A549 (cell line): ENCODE results near the gene CPNE4. TPM values are rescaled to one million over a fixed set of nuclear protein-coding genes. Genes with fewer than 3 reads are reported as not detected.

Source experiments
- ATAC-seq, 2 experiments: fragments of 200-7000 bp in 1 of 2; fragments of >200 bp in 1 of 2; cut with Nextera tagmentation in 1 of 2; cut with Tn5 transposase in 1 of 2; 3 replicates each; pipeline versions ENCODE4 v1.8.0 to v1.9.1; 2018 to 2020; ENCODE audit warnings: mild to moderate bottlenecking in 1 of 2, moderate library complexity in 1 of 2
- CTCF ChIA-PET: fragments of 300-600 bp; sonication (Branson Sonifier 250); formaldehyde crosslinking; extraction: SDS; loops from one replicate; lab custom pipeline; 2021; ENCODE audit warnings: antibody characterized with exemption, inconsistent platforms; lab: Yijun Ruan, JAX
- POLR2A ChIA-PET: fragments of 350-600 bp; formaldehyde crosslinking; extraction: SDS; loops from one replicate; lab custom pipeline; 2021; ENCODE audit warnings: antibody characterized with exemption, inconsistent platforms; lab: Yijun Ruan, JAX
- DNase-seq, 2 experiments: peaks; one replicate each; pipeline versions ENCODE4 v3.0.0 to v3.0.0-alpha.2; 2011 to 2016; ENCODE audit warnings: low read depth in 1 of 2, low spot score in 1 of 2
- FAIRE-seq: peaks from 2 replicates; lab custom pipeline; 2011; peaks lifted over from hg19 to GRCh38; lab: Jason Lieb, UNC
- H3K27ac ChIP-seq, 2 experiments: fragments of >200 bp; sonication (Bioruptor Twin); formaldehyde crosslinking; 3 replicates each; pipeline ENCODE4 v1.5.1; 2016 to 2017
- H3K4me1 ChIP-seq: fragments of >200 bp; sonication (Bioruptor Twin); formaldehyde crosslinking; 3 replicates; pipeline ENCODE4 v1.6.1; 2016
- H3K4me2 ChIP-seq: fragments of >200 bp; sonication (Bioruptor Twin); formaldehyde crosslinking; 3 replicates; pipeline ENCODE4 v1.6.1; 2016
- H3K4me3 ChIP-seq: fragments of >200 bp; sonication (Bioruptor Twin); formaldehyde crosslinking; 3 replicates; pipeline ENCODE4 v1.5.1; 2016
- H3K9me3 ChIP-seq: fragments of >200 bp; sonication (Bioruptor Twin); formaldehyde crosslinking; 3 replicates; pipeline ENCODE4 v1.6.1; 2016
- ATOH8 ChIP-seq: fragments of 250-450 bp; sonication (Bioruptor Pico); IDR thresholded peaks from 2 replicates; pipeline ENCODE4 v1.5.0; 2020; ENCODE audit warnings: low read depth, mild to moderate bottlenecking, moderate library complexity
- BCL3 ChIP-seq: fragments of >200 bp; sonication (Bioruptor Twin); formaldehyde crosslinking; IDR thresholded peaks from 3 replicates; pipeline ENCODE4 v1.6.1; 2016
- BHLHE40 ChIP-seq: IDR thresholded peaks from 2 replicates; pipeline ENCODE4 v1.6.1; 2012; ENCODE audit warnings: low read depth, low read length, inconsistent platforms
- CEBPB ChIP-seq, 2 experiments: fragments of >200 bp in 1 of 2; sonication (Bioruptor Twin) in 1 of 2; formaldehyde crosslinking in 1 of 2; IDR thresholded peaks; 2 replicates each; pipeline ENCODE4 v1.6.1; 2012 to 2016
- CHD2 ChIP-seq: fragments of 150-350 bp; IDR thresholded peaks from 2 replicates; pipeline ENCODE4 v1.6.1; 2014; ENCODE audit warnings: low read length; ENCODE audit not compliant: partially characterized antibody
- E2F6 ChIP-seq: IDR thresholded peaks from 2 replicates; pipeline ENCODE4 v1.6.1; 2012; ENCODE audit warnings: low read depth, borderline replicate concordance
- EHMT2 ChIP-seq: fragments of 200-600 bp; sonication (generic); IDR thresholded peaks from 2 replicates; pipeline ENCODE4 v1.6.1; 2016; ENCODE audit warnings: antibody characterized with exemption, low read depth, mild to moderate bottlenecking, moderate library complexity
- EP300 ChIP-seq, 2 experiments: fragments of >200 bp; sonication (Bioruptor Twin); formaldehyde crosslinking; IDR thresholded peaks; 2 replicates in 1 of 2; 3 replicates in 1 of 2; pipeline ENCODE4 v1.6.1; 2016 to 2017
- ESRRA ChIP-seq: fragments of 150-350 bp; IDR thresholded peaks from 2 replicates; pipeline ENCODE4 v1.6.1; 2014; ENCODE audit warnings: mild to moderate bottlenecking, low read length, borderline replicate concordance
- FOXS1 ChIP-seq: fragments of 250-450 bp; sonication (Bioruptor Pico); IDR thresholded peaks from 2 replicates; pipeline ENCODE4 v1.5.0; 2020; ENCODE audit warnings: mild to moderate bottlenecking, moderate library complexity
- HEYL ChIP-seq: fragments of 250-450 bp; sonication (Bioruptor Pico); IDR thresholded peaks from 2 replicates; pipeline ENCODE4 v1.8.0; 2021; ENCODE audit warnings: mild to moderate bottlenecking, moderate library complexity
- HOXA7 ChIP-seq: fragments of 250-450 bp; sonication (Bioruptor Pico); IDR thresholded peaks from 2 replicates; pipeline ENCODE4 v1.5.0; 2020; ENCODE audit warnings: mild to moderate bottlenecking, moderate library complexity
- HOXB5 ChIP-seq: fragments of 250-450 bp; sonication (Bioruptor Pico); IDR thresholded peaks from 2 replicates; pipeline ENCODE4 v1.5.0; 2020; ENCODE audit warnings: mild to moderate bottlenecking, moderate library complexity
- JUN ChIP-seq, 2 experiments: fragments of >200 bp; sonication (Bioruptor Twin); formaldehyde crosslinking; IDR thresholded peaks; 2 replicates in 1 of 2; 3 replicates in 1 of 2; pipeline ENCODE4 v1.6.1; 2016 to 2017
- KDM5A ChIP-seq: fragments of 200-600 bp; sonication (generic); IDR thresholded peaks from 2 replicates; pipeline ENCODE4 v1.6.1; 2016; ENCODE audit warnings: antibody characterized with exemption, mild to moderate bottlenecking
- MAFK ChIP-seq: fragments of 450-650 bp; IDR thresholded peaks from 2 replicates; pipeline ENCODE4 v1.6.1; 2014; ENCODE audit not compliant: partially characterized antibody
- MAZ ChIP-seq: fragments of 150-350 bp; IDR thresholded peaks from 2 replicates; pipeline ENCODE4 v1.6.1; 2014; ENCODE audit warnings: antibody characterized with exemption, low read depth, low read length, borderline replicate concordance
- NFE2L2 ChIP-seq: fragments of 150-350 bp; conservative IDR thresholded peaks from 2 replicates; pipeline ENCODE4 v1.6.1; 2014; ENCODE audit warnings: low read length
- NPAS2 ChIP-seq: fragments of 250-450 bp; sonication (Bioruptor Pico); IDR thresholded peaks from 2 replicates; pipeline ENCODE4 v1.8.0; 2022; ENCODE audit warnings: mild to moderate bottlenecking, moderate library complexity, borderline replicate concordance
- NR3C1 ChIP-seq: fragments of >200 bp; sonication (Bioruptor Twin); formaldehyde crosslinking; IDR thresholded peaks from 3 replicates; pipeline ENCODE4 v1.6.1; 2017
- POLR2A ChIP-seq: IDR thresholded peaks from 2 replicates; pipeline ENCODE4 v1.6.1; 2012; ENCODE audit warnings: mild to moderate bottlenecking, low read length
- RCOR1 ChIP-seq: fragments of 150-350 bp; IDR thresholded peaks from 2 replicates; pipeline ENCODE4 v1.6.1; 2014; ENCODE audit warnings: antibody characterized with exemption, low read length, low read depth
- SMC3 ChIP-seq: fragments of >200 bp; sonication (Bioruptor Twin); formaldehyde crosslinking; IDR thresholded peaks from 3 replicates; pipeline ENCODE4 v1.6.1; 2018; ENCODE audit warnings: inconsistent platforms
- TP53 ChIP-seq: fragments of 250-450 bp; sonication (Bioruptor Pico); IDR thresholded peaks from 2 replicates; pipeline ENCODE4 v1.5.0; 2021; ENCODE audit warnings: mild to moderate bottlenecking, moderate library complexity
- ZC3H11A ChIP-seq: fragments of 450-650 bp; IDR thresholded peaks from 2 replicates; pipeline ENCODE4 v1.6.1; 2014; ENCODE audit warnings: antibody characterized with exemption, mild to moderate bottlenecking
- ZFP36 ChIP-seq: fragments of 450-650 bp; IDR thresholded peaks from 2 replicates; pipeline ENCODE4 v1.6.1; 2014; ENCODE audit warnings: borderline replicate concordance; ENCODE audit not compliant: partially characterized antibody
- ZNF302 ChIP-seq: fragments of 250-450 bp; sonication (Bioruptor Pico); IDR thresholded peaks from 2 replicates; pipeline ENCODE4 v1.9.0; 2021; ENCODE audit warnings: inconsistent platforms, mild to moderate bottlenecking, moderate library complexity
- WGBS: methylation state at CpG from one replicate; pipeline ENCODE4 v1.1.6; 2017; ENCODE audit errors: missing lambda C conversion rate; 5-methylcytosine and 5-hydroxymethylcytosine counted together
- polyA plus RNA-seq, 4 experiments: library from polyadenylated mRNA; depleted of rRNA in 3 of 4; stranded (reverse); fragments of >200 nt; fragmentation: RNase III in 1 of 4; extraction: RNeasy Plus Mini Kit Qiagen cat#74134 plus additional on column Dnase treatment in 1 of 4; gene quantifications; 2 replicates in 3 of 4; 3 replicates in 1 of 4; pipeline ENCODE4 v1.2.3, GENCODE V29; 2011 to 2017
- TF ChIP-seq, protein P1 (sequence below): fragments of 250-450 bp; sonication (Bioruptor Pico); IDR thresholded peaks from 2 replicates; pipeline ENCODE4 v1.5.0; 2021; ENCODE audit warnings: mild to moderate bottlenecking, moderate library complexity, borderline replicate concordance
- TF ChIP-seq, protein P2 (sequence below): fragments of 450-650 bp; IDR thresholded peaks from 2 replicates; pipeline ENCODE4 v1.6.1; 2014; ENCODE audit warnings: antibody characterized with exemption

CPNE4 gene
- polyA plus RNA-seq, 2 of the 4 experiments (the other 2 are of a cell fraction): 3.6 to 8.7 TPM

- FAIRE-seq (no peak), ATAC-seq (no peak), DNase-seq (no peak)
- Histone ChIP-seq H3K4me1 (no peaks in the 10 kb centered on the region), H3K4me2 (no peak overlapping the region), H3K4me3 (no peak overlapping the region), H3K9me3 (no peaks in the 10 kb centered on the region), H3K27ac (no peak overlapping the region)
- 60% methylated on average over 4 of the region's 4 CpGs for WGBS
- ChIA-PET CTCF (no interaction called here), POLR2A (no interaction called here)
- TF ChIP-seq E2F6 (no peak), NFE2L2 (no peak), ZNF302 (CRISPR knock-in tag) (no peak), TP53 (CRISPR knock-in tag) (no peak), RCOR1 (no peak), POLR2A (no peak), FOXS1 (CRISPR knock-in tag) (no peak), JUN (IDR thresholded peaks at IDR 0.05) (no peak), HEYL (CRISPR knock-in tag) (no peak), NPAS2 (CRISPR knock-in tag) (no peak), SMC3 (no peak), CHD2 (no peak), HOXB5 (CRISPR knock-in tag) (no peak), BCL3 (no peak), MAFK (no peak), CEBPB (IDR thresholded peaks at IDR 0.05) (no peak), EHMT2 (no peak), ATOH8 (CRISPR knock-in tag) (no peak), HOXA7 (no peak), MAZ (no peak)
Observed at GRCh38 chr3:131564812-131565211, 470.0 kb downstream of the CPNE4 start.

GRCh38 chr3:131561511-131561910 lies 473.3 kb downstream of the CPNE4 start:
- H3K4me2 ChIP-seq: no peak overlapping the region
- ChIA-PET CTCF (interaction anchor here (1.1 kb wide), 1 partner anchor 11 kb away, joined by 5 read pairs; no protein-coding TSS in a partner anchor), POLR2A (no interaction called here)
- WGBS: 72% methylated on average over 2 of the region's 2 CpGs
- no peak overlapping the region for H3K27ac ChIP-seq
- DNase-seq (no peak), FAIRE-seq (no peak), ATAC-seq (no peak)
- TF ChIP-seq RCOR1: no peak
- no peak for TF ChIP-seq ZFP36
- TF ChIP-seq, protein P1, sequence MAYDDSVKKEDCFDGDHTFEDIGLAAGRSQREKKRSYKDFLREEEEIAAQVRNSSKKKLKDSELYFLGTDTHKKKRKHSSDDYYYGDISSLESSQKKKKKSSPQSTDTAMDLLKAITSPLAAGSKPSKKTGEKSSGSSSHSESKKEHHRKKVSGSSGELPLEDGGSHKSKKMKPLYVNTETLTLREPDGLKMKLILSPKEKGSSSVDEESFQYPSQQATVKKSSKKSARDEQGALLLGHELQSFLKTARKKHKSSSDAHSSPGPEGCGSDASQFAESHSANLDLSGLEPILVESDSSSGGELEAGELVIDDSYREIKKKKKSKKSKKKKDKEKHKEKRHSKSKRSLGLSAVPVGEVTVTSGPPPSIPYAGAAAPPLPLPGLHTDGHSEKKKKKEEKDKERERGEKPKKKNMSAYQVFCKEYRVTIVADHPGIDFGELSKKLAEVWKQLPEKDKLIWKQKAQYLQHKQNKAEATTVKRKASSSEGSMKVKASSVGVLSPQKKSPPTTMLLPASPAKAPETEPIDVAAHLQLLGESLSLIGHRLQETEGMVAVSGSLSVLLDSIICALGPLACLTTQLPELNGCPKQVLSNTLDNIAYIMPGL: no peak
- TF ChIP-seq BHLHE40: no peak
- TF ChIP-seq NR3C1: no peak
- no peak for TF ChIP-seq KDM5A
- TF ChIP-seq ESRRA: no peak
- TF ChIP-seq, protein P2, sequence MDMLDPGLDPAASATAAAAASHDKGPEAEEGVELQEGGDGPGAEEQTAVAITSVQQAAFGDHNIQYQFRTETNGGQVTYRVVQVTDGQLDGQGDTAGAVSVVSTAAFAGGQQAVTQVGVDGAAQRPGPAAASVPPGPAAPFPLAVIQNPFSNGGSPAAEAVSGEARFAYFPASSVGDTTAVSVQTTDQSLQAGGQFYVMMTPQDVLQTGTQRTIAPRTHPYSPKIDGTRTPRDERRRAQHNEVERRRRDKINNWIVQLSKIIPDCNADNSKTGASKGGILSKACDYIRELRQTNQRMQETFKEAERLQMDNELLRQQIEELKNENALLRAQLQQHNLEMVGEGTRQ: no peak
- no peak for TF ChIP-seq EP300 (IDR thresholded peaks at IDR 0.05)
- no peak for TF ChIP-seq SMC3
- TF ChIP-seq ZC3H11A: no peak
- no peak overlapping the region for H3K4me3 ChIP-seq
- no peaks in the 10 kb centered on the region for H3K9me3 ChIP-seq
- H3K4me1 ChIP-seq: no peaks in the 10 kb centered on the region
